Parathyroid adenoma (tissue), 2 donors: ENCODE measurements around the gene GNA15.

Experiments used
- H2AFZ ChIP-seq: fragments of 300-600 bp; sonication (generic); one replicate; pipeline ENCODE4 v1.7.0; 2017; ENCODE audit warnings: antibody characterized with exemption, mild to moderate bottlenecking
- H3K27ac ChIP-seq: fragments of 300-600 bp; sonication (generic); one replicate; pipeline ENCODE4 v1.7.0; 2017
- H3K27me3 ChIP-seq: fragments of 300-600 bp; sonication (generic); one replicate; pipeline ENCODE4 v1.7.0; 2017; ENCODE audit warnings: low read length; ENCODE audit not compliant: control insufficient read depth, insufficient read depth
- H3K36me3 ChIP-seq: fragments of 300-600 bp; sonication (generic); one replicate; pipeline ENCODE4 v1.7.0; 2017; ENCODE audit warnings: low read length; ENCODE audit not compliant: control insufficient read depth, insufficient read depth
- H3K4me1 ChIP-seq: fragments of 300-600 bp; sonication (generic); one replicate; pipeline ENCODE4 v1.7.0; 2017; ENCODE audit warnings: control low read depth
- H3K4me2 ChIP-seq: fragments of 300-600 bp; sonication (generic); one replicate; pipeline ENCODE4 v1.7.0; 2017; ENCODE audit warnings: low read length
- H3K4me3 ChIP-seq: fragments of 300-600 bp; sonication (generic); one replicate; pipeline ENCODE4 v1.7.0; 2017; ENCODE audit warnings: low read depth, low read length
- H3K79me2 ChIP-seq: fragments of 300-600 bp; sonication (generic); one replicate; pipeline ENCODE4 v1.7.0; 2017; ENCODE audit warnings: control low read depth
- H3K9ac ChIP-seq: fragments of 300-600 bp; sonication (generic); one replicate; pipeline ENCODE4 v1.7.0; 2017; ENCODE audit warnings: mild to moderate bottlenecking
- H3K9me3 ChIP-seq: fragments of 300-600 bp; sonication (generic); one replicate; pipeline ENCODE4 v1.7.0; 2017; ENCODE audit warnings: low read length; ENCODE audit not compliant: control insufficient read depth
- TF ChIP-seq, protein P1 (sequence below): fragments of 300-600 bp; sonication (generic); IDR thresholded peaks from one replicate; pipeline ENCODE4 v1.7.0; 2017; ENCODE audit warnings: antibody characterized with exemption, mild to moderate bottlenecking
- donor health status: primary hyperparathyroidism.

Gene GNA15

DNA sequence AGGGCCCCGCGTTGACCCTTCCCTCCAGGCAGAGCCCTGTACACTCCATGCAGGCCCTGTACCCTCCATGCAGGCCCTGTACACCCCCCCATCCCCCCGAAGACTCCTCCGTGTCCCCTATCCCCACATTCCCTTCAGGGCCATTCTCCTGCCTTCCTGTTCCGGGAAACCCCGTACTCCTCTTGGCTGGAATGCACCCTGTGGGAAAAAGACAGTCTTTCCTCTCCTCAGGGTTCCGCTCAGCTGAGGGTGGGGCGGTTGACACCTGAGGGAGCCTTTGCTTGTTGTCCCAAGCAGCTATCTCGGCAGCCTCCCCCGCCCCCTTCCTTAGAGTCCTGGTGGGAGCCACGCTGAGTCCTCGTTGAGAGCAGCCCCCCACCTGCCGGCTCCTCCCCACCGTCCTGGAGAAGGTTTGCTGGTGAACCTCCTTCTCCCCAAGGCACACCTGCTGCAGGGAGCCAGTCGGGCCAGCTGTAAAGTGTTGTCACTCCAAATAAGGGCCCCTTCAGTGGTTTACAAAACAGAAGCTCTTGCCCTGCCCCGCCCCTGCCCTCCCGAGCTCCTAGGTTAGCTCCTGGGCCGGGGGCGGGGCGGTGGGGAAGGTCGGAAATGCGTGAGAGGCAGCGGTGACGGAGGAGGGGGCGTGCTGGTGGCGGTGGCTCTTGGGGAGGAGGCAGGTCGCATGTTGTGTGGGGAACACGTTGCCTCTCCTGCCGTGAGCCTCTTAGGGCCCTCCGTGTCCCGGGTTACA is 40.2 kb upstream of the GNA15 start:
- TF ChIP-seq, protein P1, sequence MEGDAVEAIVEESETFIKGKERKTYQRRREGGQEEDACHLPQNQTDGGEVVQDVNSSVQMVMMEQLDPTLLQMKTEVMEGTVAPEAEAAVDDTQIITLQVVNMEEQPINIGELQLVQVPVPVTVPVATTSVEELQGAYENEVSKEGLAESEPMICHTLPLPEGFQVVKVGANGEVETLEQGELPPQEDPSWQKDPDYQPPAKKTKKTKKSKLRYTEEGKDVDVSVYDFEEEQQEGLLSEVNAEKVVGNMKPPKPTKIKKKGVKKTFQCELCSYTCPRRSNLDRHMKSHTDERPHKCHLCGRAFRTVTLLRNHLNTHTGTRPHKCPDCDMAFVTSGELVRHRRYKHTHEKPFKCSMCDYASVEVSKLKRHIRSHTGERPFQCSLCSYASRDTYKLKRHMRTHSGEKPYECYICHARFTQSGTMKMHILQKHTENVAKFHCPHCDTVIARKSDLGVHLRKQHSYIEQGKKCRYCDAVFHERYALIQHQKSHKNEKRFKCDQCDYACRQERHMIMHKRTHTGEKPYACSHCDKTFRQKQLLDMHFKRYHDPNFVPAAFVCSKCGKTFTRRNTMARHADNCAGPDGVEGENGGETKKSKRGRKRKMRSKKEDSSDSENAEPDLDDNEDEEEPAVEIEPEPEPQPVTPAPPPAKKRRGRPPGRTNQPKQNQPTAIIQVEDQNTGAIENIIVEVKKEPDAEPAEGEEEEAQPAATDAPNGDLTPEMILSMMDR: no peak
- peak overlapping the region; percentile 7 for H3K9ac ChIP-seq
- peaks cover 61% of the 10 kb centered on the region for H3K79me2 ChIP-seq
- H3K36me3 ChIP-seq: no peaks in the 10 kb centered on the region
- no peaks in the 10 kb centered on the region for H3K27me3 ChIP-seq
- H3K27ac ChIP-seq: no peak overlapping the region
- H3K4me2 ChIP-seq: peak overlapping the region; percentile 99
- H3K4me3 ChIP-seq: peak overlapping the region; percentile 68
- H3K9me3 ChIP-seq: no peaks in the 10 kb centered on the region
- H2AFZ ChIP-seq: no peak overlapping the region
- peaks cover 26% of the 10 kb centered on the region for H3K4me1 ChIP-seq

DNA sequence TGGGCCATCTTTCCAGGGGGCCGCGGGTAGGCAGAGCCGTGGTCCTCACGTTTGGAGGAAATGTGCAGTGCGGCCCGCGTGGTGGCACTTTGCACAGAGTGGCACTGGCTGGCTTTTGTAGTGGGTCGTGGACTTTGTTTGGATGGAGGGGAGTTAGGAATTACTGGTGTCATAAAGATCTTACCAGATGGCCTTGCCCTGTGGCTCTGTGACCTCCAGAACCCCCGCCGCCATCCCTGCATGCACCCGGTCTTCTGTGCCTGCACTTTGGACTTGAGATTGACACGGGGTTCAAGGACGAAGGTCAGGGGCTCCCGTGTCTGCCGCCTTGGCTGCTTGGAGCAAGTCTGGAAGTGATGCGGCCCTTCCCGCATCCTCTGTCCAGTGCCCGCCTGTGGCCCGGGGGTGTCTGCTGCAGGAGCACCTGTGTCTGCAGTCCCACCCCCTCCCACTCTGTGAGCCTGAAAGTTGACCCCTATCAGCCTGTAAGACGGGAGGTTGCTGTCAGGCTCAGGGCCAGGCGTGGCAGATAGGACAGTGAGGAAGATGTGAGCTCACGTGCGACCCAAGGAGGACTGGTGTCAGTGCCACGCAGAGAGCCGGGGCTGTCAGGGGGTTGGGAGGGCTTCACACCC is 39.4 kb upstream of the GNA15 start:
- Histone ChIP-seq H3K9ac (no peak overlapping the region), H3K4me2 (peak overlapping the region; percentile 99), H3K79me2 (peaks cover 69% of the 10 kb centered on the region), H3K36me3 (no peaks in the 10 kb centered on the region), H3K4me1 (peaks cover 26% of the 10 kb centered on the region), H3K9me3 (no peaks in the 10 kb centered on the region), H3K27me3 (no peaks in the 10 kb centered on the region), H3K27ac (no peak overlapping the region), H2AFZ (no peak overlapping the region), H3K4me3 (peak overlapping the region; percentile 68)
- TF ChIP-seq, protein P1: no peak

DNA sequence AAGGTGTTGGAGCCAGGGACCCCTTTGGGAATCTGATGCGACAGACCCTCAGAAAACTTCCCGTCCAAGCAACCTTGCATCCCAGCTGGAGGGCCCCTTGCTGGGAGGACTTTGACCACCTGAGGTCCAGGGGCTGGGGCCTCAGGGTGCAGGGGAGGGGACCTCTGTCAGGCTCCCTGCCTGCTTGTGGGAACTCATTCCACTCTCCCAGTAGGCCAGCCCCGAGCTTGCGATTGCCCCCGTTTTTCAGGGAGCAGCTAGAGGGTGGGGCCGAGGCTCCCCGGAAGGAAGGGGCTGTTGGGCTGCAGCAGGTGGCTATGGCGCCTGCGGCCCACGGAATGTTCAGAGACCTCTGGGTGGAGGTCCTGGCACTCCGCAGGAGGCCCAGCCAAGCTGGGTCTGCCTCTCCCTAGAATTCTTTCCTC is 38.9 kb upstream of the GNA15 start:
- TF ChIP-seq, protein P1: no peak
- Histone ChIP-seq H3K27me3 (no peaks in the 10 kb centered on the region), H3K9ac (no peak overlapping the region), H3K36me3 (no peaks in the 10 kb centered on the region), H3K4me3 (no peak overlapping the region), H3K9me3 (no peaks in the 10 kb centered on the region), H3K4me1 (peaks cover 26% of the 10 kb centered on the region), H3K27ac (no peak overlapping the region), H3K79me2 (peaks cover 74% of the 10 kb centered on the region), H2AFZ (no peak overlapping the region), H3K4me2 (peak overlapping the region; percentile 99)

DNA sequence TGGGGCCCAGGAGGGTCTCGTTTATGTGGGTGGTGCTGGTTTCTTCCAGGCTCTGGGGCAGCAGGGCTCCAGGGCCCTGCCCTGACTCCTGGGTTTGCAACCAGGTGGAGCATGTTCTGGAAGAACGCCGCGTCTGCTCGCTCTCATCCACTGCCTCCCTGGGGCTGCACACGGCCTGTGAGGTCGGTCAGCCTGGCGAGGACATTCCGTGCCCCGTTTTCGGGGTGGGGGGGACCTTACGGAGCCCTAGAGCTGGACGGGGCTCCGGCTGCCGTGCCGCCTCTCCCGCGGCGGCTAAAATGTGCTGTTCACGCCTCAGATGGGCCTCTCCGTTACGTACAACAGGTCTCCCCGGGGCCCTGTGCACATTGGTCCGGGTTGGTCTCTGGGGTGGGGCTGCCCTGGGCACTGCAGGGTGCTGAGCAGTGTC is 38.4 kb upstream of the GNA15 start:
- Histone ChIP-seq H3K9ac (no peak overlapping the region), H3K4me3 (no peak overlapping the region), H3K4me2 (peak overlapping the region; percentile 17), H3K27me3 (no peaks in the 10 kb centered on the region), H2AFZ (no peak overlapping the region), H3K36me3 (no peaks in the 10 kb centered on the region), H3K9me3 (no peaks in the 10 kb centered on the region), H3K27ac (no peak overlapping the region), H3K4me1 (peaks cover 26% of the 10 kb centered on the region), H3K79me2 (peaks cover 79% of the 10 kb centered on the region)
- TF ChIP-seq, protein P1: no peak
